Ovary (tissue), 3 donors: ENCODE results near the gene SREBF1.

Source experiments
- CTCF ChIP-seq, 3 donors: fragments of 450-650 bp in 2 of 3; fragments of 200-600 bp in 1 of 3; IDR thresholded peaks; one replicate each; pipeline versions ENCODE4 v1.5.1 to v1.8.0; 2016 to 2022; ENCODE audit warnings: antibody characterized with exemption in 3 of 3, mild to moderate bottlenecking in 1 of 3
- EP300 ChIP-seq: sonication (generic); formaldehyde crosslinking; IDR thresholded peaks from one replicate; pipeline ENCODE4 v1.6.1; 2017; ENCODE audit warnings: antibody characterized with exemption
- POLR2A ChIP-seq: fragments of 450-650 bp; IDR thresholded peaks from one replicate; pipeline ENCODE4 v1.6.1; 2017; ENCODE audit warnings: antibody characterized with exemption, mild to moderate bottlenecking, moderate library complexity
- donor health status: DM: no; HTN: no; CAD: no.

- no peak for TF ChIP-seq CTCF (IDR thresholded peaks at IDR 0.05)
- no peak for TF ChIP-seq POLR2A
- TF ChIP-seq EP300, result no peak
Measured at GRCh38 chr17:17787568-17787967, 49.2 kb downstream of the SREBF1 start.
